VCaP (cell line): ENCODE data around the gene DOCK4.
A peak's percentile ranks its signal among the peaks of the same experiment; 100 is the strongest.

Experiments used
- H3K27ac ChIP-seq: fragments of 450-650 bp; 2 replicates; pipeline ENCODE4 v1.5.1; 2017
- TF ChIP-seq, protein P1 (sequence below): fragments of 450-650 bp; conservative IDR thresholded peaks from 2 replicates; pipeline ENCODE4 v1.5.1; 2017; ENCODE audit warnings: mild to moderate bottlenecking, moderate library complexity

Gene DOCK4

DNA sequence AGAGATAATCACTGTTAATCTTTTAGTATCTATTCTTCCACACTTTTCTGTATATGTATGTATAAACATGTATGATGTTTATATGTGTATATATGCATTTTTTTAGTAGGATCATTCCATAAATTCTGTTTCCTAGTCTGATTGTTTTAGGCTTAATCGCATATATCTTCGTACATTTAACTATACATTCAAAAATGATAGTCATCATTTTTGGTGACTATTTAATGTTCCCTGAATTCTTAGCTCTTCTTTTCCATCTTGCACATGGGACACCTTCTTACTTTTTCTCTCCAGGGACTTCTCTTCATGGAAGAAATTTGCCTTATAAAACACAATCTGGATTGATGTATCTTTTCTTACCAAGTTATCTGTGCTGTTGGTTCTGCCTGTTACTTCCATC lies 42.4 kb upstream of the DOCK4 start:
- H3K27ac ChIP-seq: no peak overlapping the region
- TF ChIP-seq, protein P1, sequence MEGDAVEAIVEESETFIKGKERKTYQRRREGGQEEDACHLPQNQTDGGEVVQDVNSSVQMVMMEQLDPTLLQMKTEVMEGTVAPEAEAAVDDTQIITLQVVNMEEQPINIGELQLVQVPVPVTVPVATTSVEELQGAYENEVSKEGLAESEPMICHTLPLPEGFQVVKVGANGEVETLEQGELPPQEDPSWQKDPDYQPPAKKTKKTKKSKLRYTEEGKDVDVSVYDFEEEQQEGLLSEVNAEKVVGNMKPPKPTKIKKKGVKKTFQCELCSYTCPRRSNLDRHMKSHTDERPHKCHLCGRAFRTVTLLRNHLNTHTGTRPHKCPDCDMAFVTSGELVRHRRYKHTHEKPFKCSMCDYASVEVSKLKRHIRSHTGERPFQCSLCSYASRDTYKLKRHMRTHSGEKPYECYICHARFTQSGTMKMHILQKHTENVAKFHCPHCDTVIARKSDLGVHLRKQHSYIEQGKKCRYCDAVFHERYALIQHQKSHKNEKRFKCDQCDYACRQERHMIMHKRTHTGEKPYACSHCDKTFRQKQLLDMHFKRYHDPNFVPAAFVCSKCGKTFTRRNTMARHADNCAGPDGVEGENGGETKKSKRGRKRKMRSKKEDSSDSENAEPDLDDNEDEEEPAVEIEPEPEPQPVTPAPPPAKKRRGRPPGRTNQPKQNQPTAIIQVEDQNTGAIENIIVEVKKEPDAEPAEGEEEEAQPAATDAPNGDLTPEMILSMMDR: no peak

DNA sequence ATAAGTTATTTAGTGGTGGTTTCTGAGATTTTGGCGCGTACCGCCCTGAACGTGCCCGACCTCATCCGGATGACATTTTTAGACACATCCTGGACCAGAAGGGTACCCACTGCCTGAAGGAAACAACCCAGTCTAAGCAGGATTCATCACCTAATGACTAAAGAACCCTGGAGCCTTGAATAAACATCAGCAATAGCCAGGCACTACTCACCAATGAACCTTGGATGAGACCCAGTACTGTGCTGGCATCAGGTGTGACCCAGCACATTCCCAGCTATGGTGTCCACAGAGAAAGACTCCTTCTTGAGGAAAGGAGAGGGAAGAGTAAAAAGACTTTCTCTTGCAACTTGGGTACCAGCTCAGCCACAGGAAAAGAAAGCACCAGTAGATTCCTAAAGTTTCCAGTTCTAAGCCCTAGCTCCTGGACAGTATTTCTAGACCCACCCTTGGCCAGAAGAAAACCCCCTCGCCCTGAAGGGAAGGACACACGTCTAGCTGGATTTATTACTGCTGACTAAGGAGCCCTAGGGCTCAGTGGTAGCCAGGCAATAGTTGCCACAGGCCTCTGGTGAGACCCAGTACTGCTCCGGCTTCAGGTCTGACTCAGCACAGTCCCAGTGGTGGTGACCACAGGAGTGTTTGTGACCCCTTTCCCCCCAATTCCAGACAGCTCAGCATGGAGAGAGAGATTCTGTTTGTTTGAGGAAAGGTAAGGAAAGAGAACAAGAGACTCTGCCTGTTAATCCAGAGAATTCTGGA lies 32.8 kb upstream of the DOCK4 start:
- H3K27ac ChIP-seq: peak overlapping the region; percentile 87
- TF ChIP-seq, protein P1: no peak

DNA sequence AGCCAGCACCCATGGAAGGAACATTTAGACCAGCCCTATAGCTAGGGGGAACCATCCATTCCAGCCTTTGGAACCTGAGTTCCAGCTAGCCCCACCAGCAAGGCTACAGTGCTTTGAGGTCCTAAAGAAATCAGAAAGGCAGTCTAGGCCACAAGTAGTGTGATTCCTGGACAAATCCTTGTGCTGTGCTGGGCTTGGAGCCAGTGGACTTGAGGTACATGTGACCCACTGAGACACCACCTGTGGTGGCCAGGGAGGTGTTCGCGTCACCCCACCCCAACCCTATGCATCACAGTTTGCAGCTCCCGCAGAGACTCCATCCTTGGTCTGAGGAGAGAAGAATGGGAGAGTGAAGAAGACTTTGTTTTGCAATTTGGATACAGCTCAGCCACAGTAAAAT lies 32.1 kb upstream of the DOCK4 start:
- H3K27ac ChIP-seq: peak overlapping the region; percentile 87
- TF ChIP-seq, protein P1: no peak

DNA sequence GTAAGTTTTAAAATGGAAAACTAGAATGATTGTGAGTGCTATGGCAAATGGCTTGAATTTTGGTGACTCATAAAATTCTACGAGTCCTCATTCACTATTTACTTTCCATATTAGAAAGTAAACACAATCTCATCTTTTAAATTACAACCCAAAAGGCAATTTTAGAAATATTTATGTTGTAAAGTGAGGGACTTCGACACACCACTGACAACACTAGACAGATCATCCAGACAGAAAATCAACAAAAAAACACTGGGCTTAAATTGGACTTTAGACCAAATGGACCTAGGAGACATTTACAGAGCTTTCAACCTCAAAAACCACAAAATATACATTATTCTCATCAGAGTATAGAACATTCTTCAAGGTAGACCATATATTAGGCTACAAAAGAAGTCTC lies 30.4 kb upstream of the DOCK4 start:
- TF ChIP-seq, protein P1: no peak
- H3K27ac ChIP-seq: no peak overlapping the region

DNA sequence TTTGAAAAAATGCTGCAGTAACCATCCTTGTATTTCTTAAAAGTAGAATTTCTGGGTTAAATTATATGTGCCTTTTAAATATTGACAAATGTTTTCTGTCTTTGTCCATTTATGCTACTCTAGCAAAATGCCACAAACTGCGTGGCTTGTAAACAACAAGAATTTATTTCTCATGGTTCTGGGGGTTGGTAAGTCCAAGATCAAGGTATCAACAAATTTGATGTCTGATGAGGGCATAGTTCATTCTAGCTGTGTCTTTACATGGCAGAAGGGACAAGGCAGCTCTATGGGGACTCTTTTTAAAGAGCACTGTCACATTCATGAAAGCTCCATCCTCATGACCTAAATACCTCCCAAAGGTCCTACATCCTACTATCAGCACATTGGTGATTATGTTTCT lies 27.9 kb upstream of the DOCK4 start:
- H3K27ac ChIP-seq: no peak overlapping the region
- TF ChIP-seq, protein P1: no peak

DNA sequence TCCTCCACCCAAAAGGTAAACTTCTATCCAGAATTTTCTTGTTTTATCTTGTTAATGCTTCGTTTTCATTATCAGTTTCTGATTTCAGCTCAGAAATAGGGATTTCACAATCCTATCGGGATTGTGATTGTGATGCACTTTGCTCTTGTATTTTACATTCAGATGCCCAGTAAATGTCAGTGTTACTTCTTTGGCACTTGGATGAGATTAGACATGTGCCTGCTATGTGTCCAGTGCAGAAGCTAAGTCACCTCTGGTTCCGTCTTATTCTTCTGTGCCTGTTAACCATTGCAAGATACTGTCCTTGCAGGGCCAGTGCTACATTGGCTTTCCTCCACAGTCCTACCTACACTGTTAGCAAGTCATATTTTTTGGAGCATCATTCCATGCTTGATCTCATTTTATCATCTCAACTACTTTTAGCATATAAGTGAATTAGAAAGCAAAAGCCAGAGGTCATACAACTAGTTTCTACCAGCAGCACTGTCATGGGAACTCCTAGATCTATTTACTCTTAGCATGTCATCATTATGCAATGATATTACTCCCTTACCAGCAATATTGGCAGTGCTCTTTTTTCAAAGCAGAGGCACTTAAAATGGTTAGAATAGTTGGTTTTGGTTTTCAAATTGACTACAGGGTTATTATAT lies 27.0 kb upstream of the DOCK4 start:
- no peak overlapping the region for H3K27ac ChIP-seq
- TF ChIP-seq, protein P1: no peak

DNA sequence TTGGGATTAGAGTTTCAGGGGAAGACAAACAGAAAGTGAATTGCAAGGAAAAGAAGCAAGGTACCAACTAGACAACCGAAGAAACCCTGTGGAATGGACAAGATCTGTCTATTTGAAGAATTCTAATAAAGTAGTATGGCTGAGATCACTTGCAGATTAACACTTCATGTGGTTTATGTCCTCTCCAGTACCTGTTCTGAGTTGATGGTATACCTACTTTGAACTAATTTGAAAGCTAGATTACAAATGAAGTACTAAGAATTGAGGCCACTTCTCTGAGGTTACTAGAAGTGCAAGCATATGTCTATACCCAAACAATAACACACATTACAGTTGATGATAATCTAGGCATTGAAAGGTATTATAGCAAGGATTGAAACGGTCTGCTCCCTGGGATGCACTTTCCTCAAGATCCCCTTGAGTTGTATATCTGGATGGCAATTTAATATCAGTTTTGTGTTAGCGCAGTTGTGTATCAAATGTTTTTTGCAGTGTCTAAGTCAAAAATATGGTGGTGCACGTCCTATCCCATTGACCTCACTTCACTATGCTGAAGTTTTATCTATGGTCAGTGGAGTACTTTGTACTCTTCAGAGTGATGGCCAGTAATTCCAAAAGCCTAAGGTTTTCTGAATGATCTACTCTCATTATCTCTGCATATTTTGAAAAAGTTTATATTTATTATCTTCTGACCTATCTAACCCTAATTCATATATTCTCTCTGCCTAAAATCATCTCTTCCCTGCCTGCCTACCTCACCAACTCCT lies 26.2 kb upstream of the DOCK4 start:
- H3K27ac ChIP-seq: no peak overlapping the region
- TF ChIP-seq, protein P1: no peak
